Measurements from ENCODE around the gene ALLC.

DNA sequence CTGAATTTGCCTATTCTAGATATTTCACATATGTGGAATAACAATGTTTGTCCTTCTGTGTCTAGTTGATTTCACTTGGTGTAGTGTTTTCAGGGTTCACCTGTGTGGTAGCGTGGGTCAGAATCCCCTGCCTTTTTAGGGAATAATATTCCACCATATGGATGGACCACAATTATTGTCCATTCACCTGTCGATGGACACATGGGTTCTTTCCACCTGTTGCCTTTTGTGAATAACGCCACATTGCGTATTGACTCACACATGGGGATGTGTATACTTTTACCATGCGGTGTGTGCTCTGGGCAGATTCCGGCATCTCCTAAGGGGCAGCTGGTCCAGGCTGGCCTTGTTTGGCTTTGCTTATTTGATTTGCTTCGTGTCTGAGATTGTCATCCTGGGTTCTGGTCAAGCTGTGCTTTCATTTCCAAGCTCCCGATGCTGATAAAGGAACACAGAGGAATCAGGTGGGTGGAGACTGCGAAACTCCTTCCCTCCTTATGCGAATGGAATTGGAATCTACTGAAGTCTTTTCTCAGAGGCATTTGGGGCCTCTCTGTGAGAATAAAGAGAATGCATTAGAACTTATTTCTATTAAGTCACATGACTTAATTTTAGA lies 18.9 kb upstream of the ALLC start:
- TF ChIP-seq, protein P1, sequence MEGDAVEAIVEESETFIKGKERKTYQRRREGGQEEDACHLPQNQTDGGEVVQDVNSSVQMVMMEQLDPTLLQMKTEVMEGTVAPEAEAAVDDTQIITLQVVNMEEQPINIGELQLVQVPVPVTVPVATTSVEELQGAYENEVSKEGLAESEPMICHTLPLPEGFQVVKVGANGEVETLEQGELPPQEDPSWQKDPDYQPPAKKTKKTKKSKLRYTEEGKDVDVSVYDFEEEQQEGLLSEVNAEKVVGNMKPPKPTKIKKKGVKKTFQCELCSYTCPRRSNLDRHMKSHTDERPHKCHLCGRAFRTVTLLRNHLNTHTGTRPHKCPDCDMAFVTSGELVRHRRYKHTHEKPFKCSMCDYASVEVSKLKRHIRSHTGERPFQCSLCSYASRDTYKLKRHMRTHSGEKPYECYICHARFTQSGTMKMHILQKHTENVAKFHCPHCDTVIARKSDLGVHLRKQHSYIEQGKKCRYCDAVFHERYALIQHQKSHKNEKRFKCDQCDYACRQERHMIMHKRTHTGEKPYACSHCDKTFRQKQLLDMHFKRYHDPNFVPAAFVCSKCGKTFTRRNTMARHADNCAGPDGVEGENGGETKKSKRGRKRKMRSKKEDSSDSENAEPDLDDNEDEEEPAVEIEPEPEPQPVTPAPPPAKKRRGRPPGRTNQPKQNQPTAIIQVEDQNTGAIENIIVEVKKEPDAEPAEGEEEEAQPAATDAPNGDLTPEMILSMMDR (IDR thresholded peaks at IDR 0.05; ENCODE audit: poor library complexity) = no peak
- no peak for TF ChIP-seq EZH2 (IDR thresholded peaks at IDR 0.05; ENCODE audit: borderline replicate concordance)
- TF ChIP-seq EZH2phosphoT487 (IDR thresholded peaks at IDR 0.05; ENCODE audit: low read depth, severe bottlenecking, unreplicated experiment) = no peak

Data from hepatocyte (in vitro differentiated cells).